ENCODE results near the gene TRIM67. TPM values are rescaled to one million over a fixed set of nuclear protein-coding genes. Genes with fewer than 3 reads are reported as not detected.

TRIM67 gene
- total RNA-seq, 2 donors from 2014 or later = not detected

DNA sequence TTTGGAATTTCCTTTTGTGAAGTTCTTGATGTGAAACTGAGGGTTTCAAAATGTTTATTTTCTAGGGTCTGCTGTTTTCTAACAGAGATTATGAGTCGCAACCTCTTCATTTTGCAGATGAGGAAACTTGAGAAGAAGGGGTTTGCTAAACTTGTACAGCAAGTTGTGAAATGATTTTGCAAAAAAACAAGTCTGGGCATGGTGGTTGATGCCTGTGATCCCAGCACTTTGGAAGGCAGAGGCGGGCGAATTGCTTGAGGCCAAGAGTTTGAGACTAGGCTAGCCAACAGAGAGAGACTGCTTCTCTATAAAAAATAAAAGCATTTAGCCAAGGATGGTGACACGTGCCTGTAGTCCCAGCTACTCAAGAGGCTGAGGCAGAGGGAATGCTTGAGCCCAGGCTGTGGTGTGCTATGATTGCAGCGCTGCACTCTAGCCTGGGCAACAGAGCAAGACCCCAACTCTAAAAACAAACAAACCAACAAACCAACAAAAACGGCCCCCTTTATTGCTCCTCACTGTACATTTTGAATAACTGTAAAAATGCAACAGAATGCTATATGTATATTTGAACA lies 9.9 kb downstream of the TRIM67 start:
- no peaks in the 10 kb centered on the region for H3K4me1 ChIP-seq (ENCODE audit: control insufficient read depth in 1 of 2, low read depth in 2 of 2)
- H3K4me3 ChIP-seq = no peak overlapping the region
- no peaks in the 10 kb centered on the region for H3K27me3 ChIP-seq (replicated peaks; ENCODE audit: insufficient read depth)
- no peaks in the 10 kb centered on the region for H3K9me3 ChIP-seq
- DNase-seq (ENCODE audit: low spot score) (no peak), ATAC-seq (ENCODE audit: insufficient number of reproducible peaks, low FRiP score, low read depth) (no peak)
- no peak overlapping the region for H3K27ac ChIP-seq
- TF ChIP-seq, protein P1, sequence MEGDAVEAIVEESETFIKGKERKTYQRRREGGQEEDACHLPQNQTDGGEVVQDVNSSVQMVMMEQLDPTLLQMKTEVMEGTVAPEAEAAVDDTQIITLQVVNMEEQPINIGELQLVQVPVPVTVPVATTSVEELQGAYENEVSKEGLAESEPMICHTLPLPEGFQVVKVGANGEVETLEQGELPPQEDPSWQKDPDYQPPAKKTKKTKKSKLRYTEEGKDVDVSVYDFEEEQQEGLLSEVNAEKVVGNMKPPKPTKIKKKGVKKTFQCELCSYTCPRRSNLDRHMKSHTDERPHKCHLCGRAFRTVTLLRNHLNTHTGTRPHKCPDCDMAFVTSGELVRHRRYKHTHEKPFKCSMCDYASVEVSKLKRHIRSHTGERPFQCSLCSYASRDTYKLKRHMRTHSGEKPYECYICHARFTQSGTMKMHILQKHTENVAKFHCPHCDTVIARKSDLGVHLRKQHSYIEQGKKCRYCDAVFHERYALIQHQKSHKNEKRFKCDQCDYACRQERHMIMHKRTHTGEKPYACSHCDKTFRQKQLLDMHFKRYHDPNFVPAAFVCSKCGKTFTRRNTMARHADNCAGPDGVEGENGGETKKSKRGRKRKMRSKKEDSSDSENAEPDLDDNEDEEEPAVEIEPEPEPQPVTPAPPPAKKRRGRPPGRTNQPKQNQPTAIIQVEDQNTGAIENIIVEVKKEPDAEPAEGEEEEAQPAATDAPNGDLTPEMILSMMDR (IDR thresholded peaks at IDR 0.05) = no peak
- no peaks in the 10 kb centered on the region for H3K36me3 ChIP-seq

DNA sequence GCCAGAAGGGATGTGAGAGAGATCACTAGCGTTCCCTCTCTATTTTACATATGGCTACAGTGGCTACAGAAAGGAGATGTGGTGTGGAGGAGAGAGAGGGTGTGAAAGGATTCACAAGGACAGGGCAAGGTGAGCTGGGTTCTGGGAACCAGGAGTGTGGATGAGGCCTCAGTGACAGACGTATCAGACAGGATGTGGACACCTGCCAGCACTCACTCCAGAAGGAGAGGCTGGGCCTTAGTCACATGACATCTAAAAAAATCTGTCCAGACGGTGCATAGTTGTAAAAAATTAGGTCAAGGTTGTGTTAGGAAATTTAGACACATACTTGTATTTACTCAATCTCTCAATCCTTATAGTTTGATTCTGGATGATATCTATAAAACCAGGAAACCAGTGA lies 10.6 kb downstream of the TRIM67 start:
- TF ChIP-seq, protein P1 (IDR thresholded peaks at IDR 0.05) = no peak
- ATAC-seq (ENCODE audit: insufficient number of reproducible peaks, low FRiP score, low read depth) (no peak), DNase-seq (ENCODE audit: low spot score) (no peak)
- Histone ChIP-seq H3K27ac (no peak overlapping the region), H3K4me3 (no peak overlapping the region), H3K27me3 (replicated peaks; ENCODE audit: insufficient read depth) (no peaks in the 10 kb centered on the region), H3K9me3 (no peaks in the 10 kb centered on the region), H3K36me3 (no peaks in the 10 kb centered on the region), H3K4me1 (ENCODE audit: control insufficient read depth in 1 of 2, low read depth in 2 of 2) (no peaks in the 10 kb centered on the region)

DNA sequence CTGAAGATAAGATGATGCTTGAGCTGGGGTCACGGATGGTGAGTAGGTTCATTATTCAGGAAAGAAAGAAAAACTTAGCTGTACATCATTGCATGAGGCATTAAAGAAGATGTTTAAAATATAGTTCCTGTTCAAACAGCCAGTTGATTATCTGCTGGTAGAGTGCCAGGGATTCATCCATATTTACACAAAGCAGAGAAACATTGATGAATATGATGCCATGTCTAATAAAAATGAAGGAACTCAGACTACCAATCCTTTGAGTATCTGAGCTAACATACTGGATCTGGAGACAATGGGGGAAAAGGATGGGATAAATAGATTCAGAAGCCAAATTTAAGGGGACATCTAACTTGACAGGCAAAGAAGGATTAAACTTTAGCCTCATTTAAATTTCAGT lies 14.6 kb downstream of the TRIM67 start:
- Histone ChIP-seq H3K27me3 (replicated peaks; ENCODE audit: insufficient read depth) (no peaks in the 10 kb centered on the region), H3K9me3 (peaks cover 3% of the 10 kb centered on the region), H3K4me3 (no peak overlapping the region), H3K36me3 (no peaks in the 10 kb centered on the region), H3K27ac (no peak overlapping the region), H3K4me1 (ENCODE audit: control insufficient read depth in 1 of 2, low read depth in 2 of 2) (no peaks in the 10 kb centered on the region)
- TF ChIP-seq, protein P1 (IDR thresholded peaks at IDR 0.05) = no peak
- no peak for ATAC-seq (ENCODE audit: insufficient number of reproducible peaks, low FRiP score, low read depth)
- DNase-seq (ENCODE audit: low spot score) = no peak

DNA sequence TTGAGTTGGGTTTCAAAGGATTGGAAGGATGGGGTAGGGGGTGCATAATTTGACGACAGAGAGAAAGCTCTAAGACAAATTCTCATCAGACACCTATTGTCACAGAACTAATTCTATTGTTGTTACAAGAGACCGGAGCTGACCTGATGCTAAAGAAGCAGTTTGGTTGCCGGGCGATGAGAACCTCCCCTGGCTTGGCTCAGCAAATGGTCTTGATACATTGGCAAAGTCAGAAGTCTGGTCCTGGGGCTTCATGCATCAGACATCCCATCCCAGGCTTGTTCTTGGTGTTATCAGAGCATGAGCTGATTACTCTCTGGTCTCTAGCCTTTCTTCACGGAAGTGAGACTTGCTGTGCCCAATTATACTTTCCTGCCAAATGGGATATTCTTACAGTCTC lies 15.4 kb downstream of the TRIM67 start:
- DNase-seq (ENCODE audit: low spot score) (no peak), ATAC-seq (ENCODE audit: insufficient number of reproducible peaks, low FRiP score, low read depth) (no peak)
- Histone ChIP-seq H3K27ac (no peak overlapping the region), H3K36me3 (no peaks in the 10 kb centered on the region), H3K4me3 (no peak overlapping the region), H3K9me3 (peaks cover 3% of the 10 kb centered on the region), H3K27me3 (replicated peaks; ENCODE audit: insufficient read depth) (no peaks in the 10 kb centered on the region), H3K4me1 (ENCODE audit: control insufficient read depth in 1 of 2, low read depth in 2 of 2) (no peaks in the 10 kb centered on the region)
- TF ChIP-seq, protein P1 (IDR thresholded peaks at IDR 0.05) = no peak

DNA sequence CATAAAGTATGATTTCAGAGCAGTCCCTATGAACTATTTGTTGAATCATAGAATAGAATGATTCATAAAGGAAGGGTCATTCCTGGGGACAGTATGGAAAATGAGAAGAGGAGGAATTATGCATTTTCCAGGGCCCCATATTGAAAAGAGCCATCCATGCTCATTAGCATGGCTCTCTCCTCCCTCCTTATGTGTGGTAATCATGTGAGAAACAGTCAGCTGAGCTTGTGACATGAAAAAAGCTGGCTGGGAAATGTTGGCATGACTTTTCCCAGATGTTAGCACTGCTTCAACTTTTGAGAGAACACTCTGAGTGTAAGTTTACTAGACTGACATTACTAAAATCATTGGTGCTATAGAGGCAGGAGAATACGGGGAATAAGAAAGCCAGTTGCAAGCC lies 16.1 kb downstream of the TRIM67 start:
- no peak for ATAC-seq (ENCODE audit: insufficient number of reproducible peaks, low FRiP score, low read depth)
- no peaks in the 10 kb centered on the region for H3K4me1 ChIP-seq (ENCODE audit: control insufficient read depth in 1 of 2, low read depth in 2 of 2)

More for the DNA sequence above, 16.1 kb downstream of the TRIM67 start:
- Histone ChIP-seq H3K4me3 (no peak overlapping the region), H3K36me3 (no peaks in the 10 kb centered on the region), H3K27me3 (replicated peaks; ENCODE audit: insufficient read depth) (no peaks in the 10 kb centered on the region), H3K9me3 (peaks cover 3% of the 10 kb centered on the region), H3K27ac (no peak overlapping the region)
- TF ChIP-seq, protein P1 (IDR thresholded peaks at IDR 0.05) = no peak
- no peak for DNase-seq (ENCODE audit: low spot score)
